HepG2 (cell line): ENCODE data around the gene CXXC5. TPM values are rescaled to one million over a fixed set of nuclear protein-coding genes. Genes with fewer than 3 reads are reported as not detected.

Source experiments
- AHR ChIP-seq: IDR thresholded peaks from 2 replicates; pipeline ENCODE4 v1.6.1; 2018; ENCODE audit warnings: missing genetic modification reagents, missing compliant biosample characterization
- HIC2 ChIP-seq: sonication (generic); formaldehyde crosslinking; IDR thresholded peaks from 2 replicates; pipeline ENCODE4 v1.9.0; 2022; ENCODE audit warnings: low read depth, missing genetic modification reagents
- HMG20B ChIP-seq: conservative IDR thresholded peaks from 2 replicates; pipeline ENCODE4 v1.6.1; 2016; ENCODE audit warnings: missing genetic modification reagents, missing compliant biosample characterization
- HNF4A ChIP-seq: sonication (generic); formaldehyde crosslinking; IDR thresholded peaks from 2 replicates; pipeline ENCODE4 v1.4.0; 2020; ENCODE audit warnings: missing genetic modification reagents
- HNF4G ChIP-seq, 2 experiments: sonication (generic) in 1 of 2; formaldehyde crosslinking in 1 of 2; IDR thresholded peaks; 2 replicates each; pipeline versions ENCODE4 v1.4.0 to v1.6.1; 2011 to 2020; ENCODE audit warnings: borderline replicate concordance in 2 of 2, low read depth in 2 of 2, mild to moderate bottlenecking in 2 of 2, low read length in 1 of 2, missing genetic modification reagents in 1 of 2, moderate library complexity in 1 of 2
- NCOR1 ChIP-seq: fragments of 200-600 bp; sonication (generic); IDR thresholded peaks from 2 replicates; pipeline ENCODE4 v1.7.0; 2017; ENCODE audit warnings: antibody characterized with exemption, low read length, borderline replicate concordance
- NFKBIZ ChIP-seq: IDR thresholded peaks from 2 replicates; pipeline ENCODE4 v1.6.1; 2018; ENCODE audit warnings: missing genetic modification reagents, missing compliant biosample characterization
- NR2F6 ChIP-seq, 2 experiments: IDR thresholded peaks; 2 replicates each; pipeline ENCODE4 v1.6.1; 2016; ENCODE audit warnings: antibody characterized with exemption in 1 of 2, mild to moderate bottlenecking in 1 of 2
- PHF8 ChIP-seq: sonication (generic); formaldehyde crosslinking; IDR thresholded peaks from 2 replicates; pipeline ENCODE4 v1.5.0; 2020; ENCODE audit warnings: missing genetic modification reagents
- RAD51 ChIP-seq: fragments of 450-650 bp; IDR thresholded peaks from 2 replicates; pipeline ENCODE4 v1.6.1; 2016; ENCODE audit warnings: borderline replicate concordance
- RARG ChIP-seq: sonication (generic); formaldehyde crosslinking; IDR thresholded peaks from 2 replicates; pipeline ENCODE4 v1.4.0; 2020; ENCODE audit warnings: low read depth, mild to moderate bottlenecking, missing genetic modification reagents
- RBAK ChIP-seq: sonication (generic); formaldehyde crosslinking; IDR thresholded peaks from 2 replicates; pipeline ENCODE4 v1.5.1; 2020; ENCODE audit warnings: mild to moderate bottlenecking, missing genetic modification reagents
- THYN1 ChIP-seq: sonication (generic); formaldehyde crosslinking; IDR thresholded peaks from 2 replicates; pipeline ENCODE4 v1.8.1; 2023; ENCODE audit warnings: low read depth, mild to moderate bottlenecking, moderate library complexity, missing genetic modification reagents, borderline replicate concordance
- ZBED4 ChIP-seq: sonication (generic); formaldehyde crosslinking; IDR thresholded peaks from 2 replicates; pipeline ENCODE4 v1.4.0; 2020; ENCODE audit warnings: missing genetic modification reagents, borderline replicate concordance
- ZBTB7B ChIP-seq: sonication (generic); formaldehyde crosslinking; IDR thresholded peaks from 2 replicates; pipeline ENCODE4 v1.4.0; 2020; ENCODE audit warnings: missing genetic modification reagents
- ZFP91 ChIP-seq: sonication (generic); formaldehyde crosslinking; IDR thresholded peaks from 2 replicates; pipeline ENCODE4 v1.9.0; 2022; ENCODE audit warnings: missing genetic modification reagents, mild to moderate bottlenecking, borderline replicate concordance
- ZKSCAN8 ChIP-seq: IDR thresholded peaks from 2 replicates; pipeline ENCODE4 v1.6.1; 2016; ENCODE audit warnings: borderline replicate concordance, missing genetic modification reagents, missing compliant biosample characterization
- ZNF264 ChIP-seq: sonication (generic); formaldehyde crosslinking; IDR thresholded peaks from 2 replicates; pipeline ENCODE4 v1.4.0; 2020; ENCODE audit warnings: missing genetic modification reagents
- ZNF431 ChIP-seq: sonication (generic); formaldehyde crosslinking; IDR thresholded peaks from 2 replicates; pipeline ENCODE4 v1.9.0; 2022; ENCODE audit warnings: missing genetic modification reagents, low read depth, mild to moderate bottlenecking, borderline replicate concordance
- ZNF44 ChIP-seq: sonication (generic); formaldehyde crosslinking; IDR thresholded peaks from 2 replicates; pipeline ENCODE4 v1.5.1; 2020; ENCODE audit warnings: mild to moderate bottlenecking, missing genetic modification reagents
- ZNF607 ChIP-seq: sonication (generic); formaldehyde crosslinking; IDR thresholded peaks from 2 replicates; pipeline ENCODE4 v1.5.1; 2020; ENCODE audit warnings: missing genetic modification reagents, mild to moderate bottlenecking, borderline replicate concordance
- ZNF652 ChIP-seq: IDR thresholded peaks from 2 replicates; pipeline ENCODE4 v1.6.1; 2016; ENCODE audit warnings: low read depth, borderline replicate concordance
- polyA plus RNA-seq, 8 experiments: library from polyadenylated mRNA; depleted of rRNA in 3 of 8; stranded (reverse) in 7 of 8; unstranded in 1 of 8; fragments of >200 nt; fragmentation: Illumina TruSeq in 4 of 8; extraction: Trizol in 4 of 8; gene quantifications; 2 replicates each; pipeline versions ENCODE4 v1.2.1 to v1.2.3, GENCODE V29; 2011 to 2016; ENCODE audit warnings: low read depth in 4 of 8, missing spikeins in 1 of 8, mixed read lengths in 1 of 8; ENCODE audit not compliant: insufficient read depth in 1 of 8
- total RNA-seq, 5 experiments: library from RNA; depleted of rRNA; stranded (reverse); fragments of >200 nt; fragmentation: Illumina TruSeq; extraction: Trizol; gene quantifications; 2 replicates each; pipeline ENCODE4 v1.2.3, GENCODE V29; 2016; ENCODE audit warnings: low read depth in 1 of 5

Gene CXXC5
- total and polyA plus RNA-seq, 2 of the 13 experiments (the other 11 are each of a cell fraction or from before 2014, with no cell fraction given) = 32.3 to 33.0 TPM

- peak; percentile 72; the same call in 1 of the 2 replicates for TF ChIP-seq ZBED4 (CRISPR knock-in tag)
- no peak for TF ChIP-seq RAD51
- TF ChIP-seq THYN1 (CRISPR knock-in tag) = no peak
- no peak for TF ChIP-seq ZNF44 (CRISPR knock-in tag)
- TF ChIP-seq NFKBIZ (CRISPR knock-in tag) = no peak
- TF ChIP-seq ZBTB7B (CRISPR knock-in tag) = peak; percentile 89
- TF ChIP-seq ZKSCAN8 (CRISPR knock-in tag) = no peak
- 0 out of 2 replicates have a peak, but pooled peaks have one; percentile 42 for TF ChIP-seq HIC2
- TF ChIP-seq HNF4A (CRISPR knock-in tag) = peak; percentile 93
- TF ChIP-seq ZNF652 (CRISPR knock-in tag) = no peak
- TF ChIP-seq RBAK (CRISPR knock-in tag) = 0 out of 2 replicates have a peak, but pooled peaks have one; percentile 11
- TF ChIP-seq PHF8 (CRISPR knock-in tag) = peak; percentile 27
- 0 out of 2 replicates have a peak, but pooled peaks have one; percentile 47 for TF ChIP-seq HMG20B (CRISPR knock-in tag)
- TF ChIP-seq NR2F6 (IDR thresholded peaks at IDR 0.05) = peak; percentile 53; the same call in 1 of the 2 replicates
- peak; percentile 62; the same call in 1 of the 2 replicates for TF ChIP-seq NR2F6 (CRISPR knock-in tag; IDR thresholded peaks at IDR 0.05)
- TF ChIP-seq RARG (CRISPR knock-in tag) = no peak
- peak; percentile 77 for TF ChIP-seq NCOR1
- TF ChIP-seq HNF4G (IDR thresholded peaks at IDR 0.05; ENCODE audit: borderline replicate concordance, low read depth, low read length) = peak; percentile 89
- TF ChIP-seq HNF4G (CRISPR knock-in tag; IDR thresholded peaks at IDR 0.05; ENCODE audit: borderline replicate concordance, low read depth) = peak; percentile 96; the same call in 1 of the 2 replicates
- peak; percentile 83 for TF ChIP-seq ZFP91 (CRISPR knock-in tag)
- peak; percentile 41; the same call in 1 of the 2 replicates for TF ChIP-seq AHR
- TF ChIP-seq ZNF607 (CRISPR knock-in tag) = peak; percentile 48; the same call in 1 of the 2 replicates
- no peak for TF ChIP-seq ZNF431 (CRISPR knock-in tag)
- TF ChIP-seq ZNF264 (CRISPR knock-in tag) = no peak
These were observed 53.0 kb downstream of the CXXC5 start (continued) for GRCh38 chr5:139701056-139701741.
